Stomach (tissue), 4 donors: ENCODE measurements around the gene GPR37L1.
"Not testable (repeated sequence)": the region's sequence is repeated elsewhere in the genome, so short reads cannot be mapped to it uniquely, and the experiment has no call there.

Experiments used
- POLR2A ChIP-seq, 4 donors: fragments of 450-650 bp; IDR thresholded peaks; one replicate each; pipeline ENCODE4 v1.6.1; 2016; ENCODE audit warnings: antibody characterized with exemption in 4 of 4, control low read depth in 2 of 4, mild to moderate bottlenecking in 1 of 4, moderate library complexity in 1 of 4
- TF ChIP-seq, protein P1 (sequence below), 7 experiments: fragments of 450-650 bp in 4 of 7; fragments of 200-600 bp in 3 of 7; sonication (generic) in 3 of 7; IDR thresholded peaks; one replicate each; pipeline ENCODE4 v1.5.1; 2016 to 2019; ENCODE audit warnings: antibody characterized with exemption in 7 of 7, control low read depth in 2 of 7, mild to moderate bottlenecking in 1 of 7

DNA sequence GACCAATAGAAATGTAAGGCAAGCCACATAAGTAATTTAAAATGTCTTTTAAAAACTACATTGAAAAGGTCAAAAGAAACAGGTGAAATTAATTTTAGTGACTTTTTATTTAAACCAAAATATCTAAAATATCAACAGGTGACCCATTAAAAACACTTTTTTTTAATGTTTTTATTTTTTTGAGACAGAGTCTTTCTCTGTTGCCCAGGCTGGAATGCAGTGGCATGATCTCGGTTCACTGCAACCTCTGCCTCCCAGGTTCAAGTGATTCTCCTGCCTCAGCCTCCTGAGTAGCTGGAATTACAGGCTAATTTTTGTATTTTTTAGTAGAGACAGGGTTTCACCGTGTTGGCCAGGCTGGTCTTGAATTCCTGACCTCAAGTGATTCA is 58.0 kb downstream of the GPR37L1 start:
- TF ChIP-seq POLR2A (IDR thresholded peaks at IDR 0.05): not testable (repeated sequence)
- TF ChIP-seq, protein P1, sequence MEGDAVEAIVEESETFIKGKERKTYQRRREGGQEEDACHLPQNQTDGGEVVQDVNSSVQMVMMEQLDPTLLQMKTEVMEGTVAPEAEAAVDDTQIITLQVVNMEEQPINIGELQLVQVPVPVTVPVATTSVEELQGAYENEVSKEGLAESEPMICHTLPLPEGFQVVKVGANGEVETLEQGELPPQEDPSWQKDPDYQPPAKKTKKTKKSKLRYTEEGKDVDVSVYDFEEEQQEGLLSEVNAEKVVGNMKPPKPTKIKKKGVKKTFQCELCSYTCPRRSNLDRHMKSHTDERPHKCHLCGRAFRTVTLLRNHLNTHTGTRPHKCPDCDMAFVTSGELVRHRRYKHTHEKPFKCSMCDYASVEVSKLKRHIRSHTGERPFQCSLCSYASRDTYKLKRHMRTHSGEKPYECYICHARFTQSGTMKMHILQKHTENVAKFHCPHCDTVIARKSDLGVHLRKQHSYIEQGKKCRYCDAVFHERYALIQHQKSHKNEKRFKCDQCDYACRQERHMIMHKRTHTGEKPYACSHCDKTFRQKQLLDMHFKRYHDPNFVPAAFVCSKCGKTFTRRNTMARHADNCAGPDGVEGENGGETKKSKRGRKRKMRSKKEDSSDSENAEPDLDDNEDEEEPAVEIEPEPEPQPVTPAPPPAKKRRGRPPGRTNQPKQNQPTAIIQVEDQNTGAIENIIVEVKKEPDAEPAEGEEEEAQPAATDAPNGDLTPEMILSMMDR (IDR thresholded peaks at IDR 0.05): not testable (repeated sequence)
